ENCODE results near the gene ALK.

Gene ALK

DNA sequence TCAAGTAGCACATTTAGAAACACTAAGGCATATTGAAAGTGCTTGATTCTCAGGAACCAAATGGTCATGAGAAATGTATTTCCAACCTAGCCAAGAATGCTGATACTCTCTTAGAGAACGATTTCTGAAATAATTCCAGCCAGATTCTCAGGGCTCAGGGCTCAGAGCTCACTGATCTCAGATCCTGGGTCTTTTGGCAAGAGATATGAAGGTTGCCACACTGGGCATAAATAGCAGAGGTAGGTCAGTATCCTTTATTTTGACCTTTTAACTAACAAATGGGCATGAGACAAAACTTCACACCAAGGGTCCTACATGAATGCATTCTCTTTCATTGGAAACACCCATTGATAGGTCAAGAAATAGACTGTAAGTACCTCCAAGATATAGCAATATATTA, 364.1 kb downstream of the ALK start:
- no peaks in the 10 kb centered on the region for H3K9me3 ChIP-seq (ENCODE audit: control insufficient read depth in 1 of 2, low read length in 2 of 2)
- H3K36me3 ChIP-seq (ENCODE audit: control insufficient read depth in 1 of 2, insufficient read depth in 2 of 2, low read length in 2 of 2): no peaks in the 10 kb centered on the region
- H3K27me3 ChIP-seq (ENCODE audit: low read depth, low read length): no peaks in the 10 kb centered on the region
- H3K4me1 ChIP-seq (ENCODE audit: control insufficient read depth in 1 of 2, insufficient read depth in 2 of 2, low read length in 2 of 2): no peaks in the 10 kb centered on the region
- no peak overlapping the region for H3K4me3 ChIP-seq (ENCODE audit: low read depth in 1 of 2, low read length in 2 of 2)
- no peak overlapping the region for H3K27ac ChIP-seq (ENCODE audit: low read length)

DNA sequence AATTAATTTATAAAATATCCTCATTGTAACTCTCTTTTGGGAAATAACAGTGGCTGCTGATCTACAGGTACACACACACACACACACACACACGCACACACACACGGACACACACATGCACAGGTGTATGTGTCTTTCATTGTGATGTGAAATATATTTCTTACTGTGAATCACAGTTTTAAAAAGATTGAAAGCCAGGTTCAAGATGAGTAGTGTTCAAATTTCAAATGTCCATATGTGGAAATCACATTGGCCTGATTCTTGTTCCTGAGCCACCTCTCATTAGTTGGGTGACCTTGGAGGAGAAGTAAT, 372.4 kb downstream of the ALK start:
- Histone ChIP-seq H3K27me3 (ENCODE audit: low read depth, low read length) (no peaks in the 10 kb centered on the region), H3K36me3 (ENCODE audit: control insufficient read depth in 1 of 2, insufficient read depth in 2 of 2, low read length in 2 of 2) (no peaks in the 10 kb centered on the region), H3K27ac (ENCODE audit: low read length) (no peak overlapping the region), H3K9me3 (ENCODE audit: control insufficient read depth in 1 of 2, low read length in 2 of 2) (no peaks in the 10 kb centered on the region), H3K4me1 (ENCODE audit: control insufficient read depth in 1 of 2, insufficient read depth in 2 of 2, low read length in 2 of 2) (no peaks in the 10 kb centered on the region), H3K4me3 (ENCODE audit: low read depth in 1 of 2, low read length in 2 of 2) (no peak overlapping the region)

GRCh38 chr2:29544917-29545316, 376.5 kb downstream of the ALK start:
- Histone ChIP-seq H3K27me3 (ENCODE audit: low read depth, low read length) (no peaks in the 10 kb centered on the region), H3K36me3 (ENCODE audit: control insufficient read depth in 1 of 2, insufficient read depth in 2 of 2, low read length in 2 of 2) (no peaks in the 10 kb centered on the region), H3K9me3 (ENCODE audit: control insufficient read depth in 1 of 2, low read length in 2 of 2) (no peaks in the 10 kb centered on the region), H3K27ac (ENCODE audit: low read length) (no peak overlapping the region), H3K4me3 (ENCODE audit: low read depth in 1 of 2, low read length in 2 of 2) (no peak overlapping the region), H3K4me1 (ENCODE audit: control insufficient read depth in 1 of 2, insufficient read depth in 2 of 2, low read length in 2 of 2) (no peaks in the 10 kb centered on the region)

DNA sequence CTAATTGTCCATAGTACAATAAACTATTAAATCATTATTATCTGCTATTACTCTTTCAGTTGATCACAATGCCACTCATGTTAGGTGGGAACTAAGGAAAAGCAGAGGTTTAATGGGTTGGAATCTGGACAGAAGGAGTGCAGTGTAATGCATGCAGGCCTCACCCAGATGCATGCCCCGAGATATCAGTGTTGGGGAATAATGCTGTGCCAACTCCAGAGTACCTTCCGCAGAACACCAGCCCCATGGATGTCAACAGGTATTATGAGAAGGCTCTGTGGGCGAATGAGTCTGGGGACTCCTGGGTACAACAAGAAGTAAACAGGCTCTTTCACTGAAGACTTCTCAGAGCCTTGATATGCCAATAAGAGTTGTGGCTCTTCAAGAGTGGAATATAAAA, 377.4 kb downstream of the ALK start:
- Histone ChIP-seq H3K36me3 (ENCODE audit: control insufficient read depth in 1 of 2, insufficient read depth in 2 of 2, low read length in 2 of 2) (no peaks in the 10 kb centered on the region), H3K4me1 (ENCODE audit: control insufficient read depth in 1 of 2, insufficient read depth in 2 of 2, low read length in 2 of 2) (no peaks in the 10 kb centered on the region), H3K4me3 (ENCODE audit: low read depth in 1 of 2, low read length in 2 of 2) (no peak overlapping the region), H3K9me3 (ENCODE audit: control insufficient read depth in 1 of 2, low read length in 2 of 2) (no peaks in the 10 kb centered on the region), H3K27me3 (ENCODE audit: low read depth, low read length) (no peaks in the 10 kb centered on the region), H3K27ac (ENCODE audit: low read length) (no peak overlapping the region)

DNA sequence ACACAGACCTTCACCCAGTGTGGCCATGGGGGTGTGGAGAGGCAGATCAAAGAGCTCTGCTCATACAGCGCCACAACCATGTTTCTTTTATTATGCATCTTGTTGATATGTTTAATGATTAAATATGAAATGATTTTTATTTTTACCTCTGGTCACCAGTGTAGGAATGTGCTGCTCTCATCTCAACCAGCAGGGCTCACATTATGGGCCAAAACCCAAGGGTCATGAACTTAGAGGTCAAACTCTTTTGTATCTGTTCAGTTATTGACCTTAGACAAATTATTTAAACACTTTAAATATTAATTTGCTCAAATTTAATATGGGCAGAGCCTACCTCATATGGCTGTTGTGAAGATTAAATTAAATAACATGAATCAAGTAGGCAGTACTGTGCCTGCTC, 386.2 kb downstream of the ALK start:
- Histone ChIP-seq H3K9me3 (ENCODE audit: control insufficient read depth in 1 of 2, low read length in 2 of 2) (no peaks in the 10 kb centered on the region), H3K27me3 (ENCODE audit: low read depth, low read length) (no peaks in the 10 kb centered on the region), H3K36me3 (ENCODE audit: control insufficient read depth in 1 of 2, insufficient read depth in 2 of 2, low read length in 2 of 2) (no peaks in the 10 kb centered on the region), H3K27ac (ENCODE audit: low read length) (no peak overlapping the region), H3K4me1 (ENCODE audit: control insufficient read depth in 1 of 2, insufficient read depth in 2 of 2, low read length in 2 of 2) (no peaks in the 10 kb centered on the region), H3K4me3 (ENCODE audit: low read depth in 1 of 2, low read length in 2 of 2) (no peak overlapping the region)

- Histone ChIP-seq H3K4me1 (ENCODE audit: control insufficient read depth in 1 of 2, insufficient read depth in 2 of 2, low read length in 2 of 2) (peaks cover 0 to 7% of the 10 kb centered on the region in 2 donors), H3K27ac (ENCODE audit: low read length) (no peak overlapping the region), H3K36me3 (ENCODE audit: control insufficient read depth in 1 of 2, insufficient read depth in 2 of 2, low read length in 2 of 2) (no peaks in the 10 kb centered on the region), H3K27me3 (ENCODE audit: low read depth, low read length) (no peaks in the 10 kb centered on the region), H3K4me3 (ENCODE audit: low read depth in 1 of 2, low read length in 2 of 2) (no peak overlapping the region), H3K9me3 (ENCODE audit: control insufficient read depth in 1 of 2, low read length in 2 of 2) (no peaks in the 10 kb centered on the region)
Observed at GRCh38 chr2:29532436-29532835, 388.9 kb downstream of the ALK start.

- Histone ChIP-seq H3K27ac (ENCODE audit: low read length) (no peak overlapping the region), H3K27me3 (ENCODE audit: low read depth, low read length) (no peaks in the 10 kb centered on the region), H3K4me1 (ENCODE audit: control insufficient read depth in 1 of 2, insufficient read depth in 2 of 2, low read length in 2 of 2) (peaks cover 0 to 7% of the 10 kb centered on the region in 2 donors), H3K36me3 (ENCODE audit: control insufficient read depth in 1 of 2, insufficient read depth in 2 of 2, low read length in 2 of 2) (no peaks in the 10 kb centered on the region), H3K4me3 (ENCODE audit: low read depth in 1 of 2, low read length in 2 of 2) (no peak overlapping the region), H3K9me3 (ENCODE audit: control insufficient read depth in 1 of 2, low read length in 2 of 2) (no peaks in the 10 kb centered on the region)
Observed at GRCh38 chr2:29531626-29532025, 389.8 kb downstream of the ALK start.

DNA sequence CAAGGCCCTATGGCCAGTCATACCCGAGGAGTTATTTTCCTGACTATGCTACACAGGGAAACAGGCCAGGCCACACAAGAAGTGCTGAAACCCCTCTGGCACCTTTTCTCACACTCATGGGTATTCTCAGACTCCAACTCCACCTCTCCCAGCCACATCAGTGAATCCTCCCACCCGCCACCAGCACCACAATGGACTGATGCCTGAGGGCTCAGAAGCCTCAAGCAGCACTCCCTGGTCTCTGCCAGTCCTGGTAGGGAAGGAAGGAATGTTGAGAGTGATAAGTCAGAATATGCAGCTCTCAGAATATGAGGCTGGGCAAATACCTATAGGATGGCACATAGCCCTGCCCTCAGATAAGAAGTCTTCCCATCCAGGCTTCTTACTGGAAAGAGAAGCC, 391.1 kb downstream of the ALK start:
- no peaks in the 10 kb centered on the region for H3K9me3 ChIP-seq (ENCODE audit: control insufficient read depth in 1 of 2, low read length in 2 of 2)
- H3K27me3 ChIP-seq (ENCODE audit: low read depth, low read length): no peaks in the 10 kb centered on the region
- H3K4me3 ChIP-seq (ENCODE audit: low read depth in 1 of 2, low read length in 2 of 2): no peak overlapping the region
- peaks cover 0 to 7% of the 10 kb centered on the region in 2 donors for H3K4me1 ChIP-seq (ENCODE audit: control insufficient read depth in 1 of 2, insufficient read depth in 2 of 2, low read length in 2 of 2)
- H3K36me3 ChIP-seq (ENCODE audit: control insufficient read depth in 1 of 2, insufficient read depth in 2 of 2, low read length in 2 of 2): no peaks in the 10 kb centered on the region
- no peak overlapping the region for H3K27ac ChIP-seq (ENCODE audit: low read length)

DNA sequence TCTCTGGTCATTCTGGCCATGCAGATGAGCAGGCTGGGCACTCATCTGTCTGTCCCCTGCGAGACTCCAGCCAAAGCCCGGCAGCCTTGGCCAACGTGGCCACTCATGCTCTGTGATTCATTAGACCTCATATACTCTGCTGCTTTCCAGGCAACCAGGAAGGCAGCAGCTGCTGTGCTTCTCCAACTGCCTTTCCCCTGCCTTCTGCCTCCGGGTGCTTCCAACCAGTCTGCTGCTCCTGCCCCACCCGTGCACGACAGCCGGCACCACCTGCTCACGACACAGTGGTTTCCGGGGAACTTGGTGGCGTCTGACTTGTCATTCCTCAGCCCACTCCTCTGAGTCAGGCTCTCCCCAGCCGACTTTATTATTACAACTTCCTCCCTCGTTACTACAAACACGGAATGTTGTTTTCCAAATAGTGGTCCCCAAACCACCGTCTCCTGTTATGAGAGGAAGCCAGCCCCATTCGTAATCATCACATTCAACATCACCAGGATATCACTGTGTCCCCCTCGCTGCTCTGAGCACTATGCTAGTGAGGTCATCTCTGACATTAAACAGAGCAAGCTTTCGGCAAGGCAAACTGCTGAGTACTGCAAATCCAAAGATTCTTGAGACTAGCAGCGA, 392.4 kb downstream of the ALK start:
- no peaks in the 10 kb centered on the region for H3K27me3 ChIP-seq (ENCODE audit: low read depth, low read length)
- no peak overlapping the region for H3K4me3 ChIP-seq (ENCODE audit: low read depth in 1 of 2, low read length in 2 of 2)
- peaks cover 0 to 7% of the 10 kb centered on the region in 2 donors for H3K4me1 ChIP-seq (ENCODE audit: control insufficient read depth in 1 of 2, insufficient read depth in 2 of 2, low read length in 2 of 2)
- no peaks in the 10 kb centered on the region for H3K9me3 ChIP-seq (ENCODE audit: control insufficient read depth in 1 of 2, low read length in 2 of 2)
- peak overlapping the region; percentile 25 for H3K27ac ChIP-seq (ENCODE audit: low read length)
- H3K36me3 ChIP-seq (ENCODE audit: control insufficient read depth in 1 of 2, insufficient read depth in 2 of 2, low read length in 2 of 2): no peaks in the 10 kb centered on the region

- Histone ChIP-seq H3K4me1 (ENCODE audit: control insufficient read depth in 1 of 2, insufficient read depth in 2 of 2, low read length in 2 of 2) (peaks cover 0 to 7% of the 10 kb centered on the region in 2 donors), H3K4me3 (ENCODE audit: low read depth in 1 of 2, low read length in 2 of 2) (no peak overlapping the region), H3K9me3 (ENCODE audit: control insufficient read depth in 1 of 2, low read length in 2 of 2) (no peaks in the 10 kb centered on the region), H3K27me3 (ENCODE audit: low read depth, low read length) (no peaks in the 10 kb centered on the region), H3K36me3 (ENCODE audit: control insufficient read depth in 1 of 2, insufficient read depth in 2 of 2, low read length in 2 of 2) (no peaks in the 10 kb centered on the region), H3K27ac (ENCODE audit: low read length) (peak overlapping the region; percentile 25)
Observed at GRCh38 chr2:29528371-29528770, 393.0 kb downstream of the ALK start.

GRCh38 chr2:29527947-29528346, 393.4 kb downstream of the ALK start:
- Histone ChIP-seq H3K4me1 (ENCODE audit: control insufficient read depth in 1 of 2, insufficient read depth in 2 of 2, low read length in 2 of 2) (peaks cover 0 to 7% of the 10 kb centered on the region in 2 donors), H3K27ac (ENCODE audit: low read length) (no peak overlapping the region), H3K36me3 (ENCODE audit: control insufficient read depth in 1 of 2, insufficient read depth in 2 of 2, low read length in 2 of 2) (no peaks in the 10 kb centered on the region), H3K9me3 (ENCODE audit: control insufficient read depth in 1 of 2, low read length in 2 of 2) (no peaks in the 10 kb centered on the region), H3K4me3 (ENCODE audit: low read depth in 1 of 2, low read length in 2 of 2) (no peak overlapping the region), H3K27me3 (ENCODE audit: low read depth, low read length) (no peaks in the 10 kb centered on the region)
